GM12873 (cell line): ENCODE results near the gene AGMO.

Experiments used
- TF ChIP-seq, protein P1 (sequence below): IDR thresholded peaks from 2 replicates; pipeline ENCODE4 v1.5.1; 2012; ENCODE audit warnings: low read depth, mild to moderate bottlenecking, moderate library complexity, low read length, control low read depth; ENCODE audit not compliant: insufficient read depth; ENCODE audit errors: missing control alignments

The AGMO gene

GRCh38 chr7:15402436-15403136 is 159.2 kb downstream of the AGMO start:
- TF ChIP-seq, protein P1, sequence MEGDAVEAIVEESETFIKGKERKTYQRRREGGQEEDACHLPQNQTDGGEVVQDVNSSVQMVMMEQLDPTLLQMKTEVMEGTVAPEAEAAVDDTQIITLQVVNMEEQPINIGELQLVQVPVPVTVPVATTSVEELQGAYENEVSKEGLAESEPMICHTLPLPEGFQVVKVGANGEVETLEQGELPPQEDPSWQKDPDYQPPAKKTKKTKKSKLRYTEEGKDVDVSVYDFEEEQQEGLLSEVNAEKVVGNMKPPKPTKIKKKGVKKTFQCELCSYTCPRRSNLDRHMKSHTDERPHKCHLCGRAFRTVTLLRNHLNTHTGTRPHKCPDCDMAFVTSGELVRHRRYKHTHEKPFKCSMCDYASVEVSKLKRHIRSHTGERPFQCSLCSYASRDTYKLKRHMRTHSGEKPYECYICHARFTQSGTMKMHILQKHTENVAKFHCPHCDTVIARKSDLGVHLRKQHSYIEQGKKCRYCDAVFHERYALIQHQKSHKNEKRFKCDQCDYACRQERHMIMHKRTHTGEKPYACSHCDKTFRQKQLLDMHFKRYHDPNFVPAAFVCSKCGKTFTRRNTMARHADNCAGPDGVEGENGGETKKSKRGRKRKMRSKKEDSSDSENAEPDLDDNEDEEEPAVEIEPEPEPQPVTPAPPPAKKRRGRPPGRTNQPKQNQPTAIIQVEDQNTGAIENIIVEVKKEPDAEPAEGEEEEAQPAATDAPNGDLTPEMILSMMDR, result no peak

GRCh38 chr7:15400440-15400839 is 161.4 kb downstream of the AGMO start:
- TF ChIP-seq, protein P1, result no peak

GRCh38 chr7:15399441-15399840 is 162.4 kb downstream of the AGMO start:
- TF ChIP-seq, protein P1, result no peak

- TF ChIP-seq, protein P1, result no peak
Measured at GRCh38 chr7:15397922-15398760, 163.7 kb downstream of the AGMO start.

GRCh38 chr7:15397159-15397550 is 164.7 kb downstream of the AGMO start:
- TF ChIP-seq, protein P1, result no peak

DNA sequence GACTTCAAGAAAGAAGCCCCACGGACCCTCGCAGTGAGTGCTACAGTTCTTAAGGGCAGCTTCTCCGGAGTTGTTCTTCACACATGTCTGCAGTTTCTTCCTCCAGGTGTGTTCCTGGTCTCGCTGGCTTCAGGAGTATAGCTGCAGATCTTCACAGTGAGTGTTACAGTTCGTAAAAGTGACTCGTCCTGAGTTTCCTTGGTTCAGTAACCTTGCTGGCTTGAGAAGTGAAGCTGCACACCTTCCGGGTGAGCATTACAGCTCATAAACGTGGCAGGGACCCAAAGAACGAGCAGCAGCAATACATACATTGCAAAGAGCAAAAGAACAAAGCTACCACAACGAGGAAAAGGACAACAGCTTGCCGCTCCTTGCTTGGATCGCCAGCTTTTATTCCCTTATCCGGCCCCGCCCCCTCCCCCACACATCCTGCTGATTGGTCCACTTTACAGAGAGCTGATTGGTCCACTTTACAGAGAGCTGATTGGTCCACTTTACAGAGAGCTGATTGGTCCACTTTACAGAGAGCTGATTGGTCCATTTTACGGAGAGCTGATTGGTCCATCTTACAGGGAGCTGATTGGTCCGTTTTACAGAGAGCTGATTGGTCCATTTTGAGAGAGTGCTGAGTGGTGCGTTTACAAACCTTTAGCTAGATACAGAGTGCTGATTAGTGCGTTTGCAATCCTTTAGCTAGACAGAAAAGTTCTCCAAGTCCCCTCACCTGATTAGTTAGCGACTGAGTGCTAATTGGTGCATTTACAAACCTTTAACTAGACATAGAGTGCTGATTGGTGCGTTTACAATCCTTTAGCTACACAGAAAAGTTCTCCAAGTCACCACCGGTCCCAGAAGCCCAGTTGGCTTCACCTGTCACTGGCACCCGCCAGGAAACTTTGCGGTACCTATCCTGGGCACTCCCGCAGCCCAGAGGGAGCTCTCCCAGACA is 165.3 kb downstream of the AGMO start:
- TF ChIP-seq, protein P1, result no peak
